ENCODE data around the gene PCSK5. TPM values are rescaled to one million over a fixed set of nuclear protein-coding genes. Genes with fewer than 3 reads are reported as not detected.

Gene PCSK5
- total and polyA plus RNA-seq, 2 experiments from 2014 or later = 59.1 to 71.7 TPM

DNA sequence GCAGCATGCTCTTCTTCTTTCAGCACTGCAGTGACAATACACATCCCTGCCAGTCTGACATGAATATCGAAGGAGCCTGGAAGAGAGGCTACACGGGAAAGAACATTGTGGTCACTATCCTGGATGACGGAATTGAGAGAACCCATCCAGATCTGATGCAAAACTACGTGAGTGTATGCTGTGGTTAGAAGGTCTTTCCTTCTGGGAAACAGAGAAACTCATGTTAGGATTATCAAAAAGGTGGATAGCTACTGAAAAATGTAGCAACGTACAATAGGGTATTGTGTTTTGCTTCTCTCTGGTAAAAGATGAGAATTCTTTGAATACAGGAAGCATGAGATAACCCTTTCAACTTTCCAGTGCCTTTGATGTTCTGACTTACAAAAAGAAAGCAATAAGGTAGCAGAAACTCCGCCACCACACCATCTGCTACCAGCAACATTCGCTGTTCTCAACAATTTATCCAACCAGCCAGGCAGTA is 133.3 kb downstream of the PCSK5 start:
- H3K9me3 ChIP-seq (ENCODE audit: low read depth) = no peaks in the 10 kb centered on the region
- H3K4me3 ChIP-seq = no peak overlapping the region
- peaks cover 40% of the 10 kb centered on the region for H3K79me2 ChIP-seq
- DNase-seq (ENCODE audit: low spot score) = no peak
- 65% methylated on average over 7 of the region's 7 CpGs for WGBS (ENCODE audit: low lambda C conversion rate, missing lambda C conversion rate)
- H3K27me3 ChIP-seq = no peaks in the 10 kb centered on the region
- peak overlapping the region; percentile 1 for H3K4me2 ChIP-seq
- H3K36me3 ChIP-seq (replicated peaks; ENCODE audit: insufficient read depth, low read depth) = no peaks in the 10 kb centered on the region
- TF ChIP-seq, protein P1, sequence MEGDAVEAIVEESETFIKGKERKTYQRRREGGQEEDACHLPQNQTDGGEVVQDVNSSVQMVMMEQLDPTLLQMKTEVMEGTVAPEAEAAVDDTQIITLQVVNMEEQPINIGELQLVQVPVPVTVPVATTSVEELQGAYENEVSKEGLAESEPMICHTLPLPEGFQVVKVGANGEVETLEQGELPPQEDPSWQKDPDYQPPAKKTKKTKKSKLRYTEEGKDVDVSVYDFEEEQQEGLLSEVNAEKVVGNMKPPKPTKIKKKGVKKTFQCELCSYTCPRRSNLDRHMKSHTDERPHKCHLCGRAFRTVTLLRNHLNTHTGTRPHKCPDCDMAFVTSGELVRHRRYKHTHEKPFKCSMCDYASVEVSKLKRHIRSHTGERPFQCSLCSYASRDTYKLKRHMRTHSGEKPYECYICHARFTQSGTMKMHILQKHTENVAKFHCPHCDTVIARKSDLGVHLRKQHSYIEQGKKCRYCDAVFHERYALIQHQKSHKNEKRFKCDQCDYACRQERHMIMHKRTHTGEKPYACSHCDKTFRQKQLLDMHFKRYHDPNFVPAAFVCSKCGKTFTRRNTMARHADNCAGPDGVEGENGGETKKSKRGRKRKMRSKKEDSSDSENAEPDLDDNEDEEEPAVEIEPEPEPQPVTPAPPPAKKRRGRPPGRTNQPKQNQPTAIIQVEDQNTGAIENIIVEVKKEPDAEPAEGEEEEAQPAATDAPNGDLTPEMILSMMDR (IDR thresholded peaks at IDR 0.05; ENCODE audit: poor library complexity) = no peak
- TF ChIP-seq EZH2 (IDR thresholded peaks at IDR 0.05; ENCODE audit: borderline replicate concordance) (no peak), EZH2phosphoT487 (IDR thresholded peaks at IDR 0.05; ENCODE audit: low read depth, severe bottlenecking, unreplicated experiment) (no peak)
- no peaks in the 10 kb centered on the region for H3K4me1 ChIP-seq (ENCODE audit: insufficient read depth)
- peak overlapping the region; percentile 20 for H3K27ac ChIP-seq
- H3K9me2 ChIP-seq (replicated peaks; ENCODE audit: insufficient read depth) = no peaks in the 10 kb centered on the region
- H2AFZ ChIP-seq = no peak overlapping the region
- no peaks in the 10 kb centered on the region for H4K20me1 ChIP-seq (ENCODE audit: insufficient read depth, poor library complexity, severe bottlenecking)

DNA sequence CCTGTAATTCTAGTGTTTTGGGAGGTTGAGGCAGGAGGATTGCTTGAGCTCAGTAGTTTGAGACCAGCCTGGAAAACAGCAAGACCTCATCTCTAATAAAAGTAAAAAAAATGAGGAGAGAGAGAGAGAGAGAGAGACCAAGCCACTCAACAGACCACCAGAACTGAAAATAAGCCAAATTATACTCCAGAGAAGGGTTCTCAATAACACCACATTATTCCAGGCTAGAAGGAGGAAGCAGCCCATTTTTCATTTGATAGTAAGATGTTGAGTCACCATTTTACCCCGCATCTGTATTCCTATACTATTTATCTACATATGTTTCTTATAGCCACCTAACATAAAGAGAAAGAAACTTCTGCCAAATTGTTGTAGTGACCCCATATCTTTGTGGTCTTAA is 134.8 kb downstream of the PCSK5 start:
- H3K36me3 ChIP-seq (replicated peaks; ENCODE audit: insufficient read depth, low read depth) = no peaks in the 10 kb centered on the region
- no peak for DNase-seq (ENCODE audit: low spot score)
- H3K79me2 ChIP-seq = peaks cover 30% of the 10 kb centered on the region
- H4K20me1 ChIP-seq (ENCODE audit: insufficient read depth, poor library complexity, severe bottlenecking) = no peaks in the 10 kb centered on the region
- H3K4me3 ChIP-seq = no peak overlapping the region
- 95% methylated on average over 1 of the region's 1 CpG for WGBS (ENCODE audit: low lambda C conversion rate, missing lambda C conversion rate)
- no peak for TF ChIP-seq EZH2phosphoT487 (IDR thresholded peaks at IDR 0.05; ENCODE audit: low read depth, severe bottlenecking, unreplicated experiment)
- TF ChIP-seq, protein P1 (IDR thresholded peaks at IDR 0.05; ENCODE audit: poor library complexity) = no peak
- no peak for TF ChIP-seq EZH2 (IDR thresholded peaks at IDR 0.05; ENCODE audit: borderline replicate concordance)
- no peak overlapping the region for H3K4me2 ChIP-seq
- no peaks in the 10 kb centered on the region for H3K9me2 ChIP-seq (replicated peaks; ENCODE audit: insufficient read depth)
- no peak overlapping the region for H2AFZ ChIP-seq
- no peaks in the 10 kb centered on the region for H3K27me3 ChIP-seq
- H3K27ac ChIP-seq = no peak overlapping the region
- no peaks in the 10 kb centered on the region for H3K4me1 ChIP-seq (ENCODE audit: insufficient read depth)
- no peaks in the 10 kb centered on the region for H3K9me3 ChIP-seq (ENCODE audit: low read depth)

DNA sequence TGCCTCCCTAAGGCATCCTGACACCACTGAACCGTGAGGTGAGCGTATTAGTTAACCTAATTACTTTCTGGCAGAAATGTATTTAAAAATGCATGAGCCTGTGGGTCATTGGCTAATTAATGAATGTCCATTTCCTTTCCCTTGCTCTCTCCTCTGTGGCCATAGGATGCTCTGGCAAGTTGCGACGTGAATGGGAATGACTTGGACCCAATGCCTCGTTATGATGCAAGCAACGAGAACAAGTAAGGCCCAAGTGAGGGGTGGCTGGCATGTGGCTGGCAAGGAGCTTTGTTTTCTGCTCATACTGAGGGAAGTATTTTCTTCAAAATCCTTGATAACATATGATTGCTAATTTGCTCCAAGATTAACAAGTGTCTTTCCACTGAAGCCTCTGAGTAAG is 136.3 kb downstream of the PCSK5 start:
- H3K4me1 ChIP-seq (ENCODE audit: insufficient read depth) = no peaks in the 10 kb centered on the region
- no peaks in the 10 kb centered on the region for H3K36me3 ChIP-seq (replicated peaks; ENCODE audit: insufficient read depth, low read depth)
- no peaks in the 10 kb centered on the region for H4K20me1 ChIP-seq (ENCODE audit: insufficient read depth, poor library complexity, severe bottlenecking)
- 98% methylated on average over 6 of the region's 6 CpGs for WGBS (ENCODE audit: low lambda C conversion rate, missing lambda C conversion rate)
- no peak overlapping the region for H2AFZ ChIP-seq
- DNase-seq (ENCODE audit: low spot score) = no peak
- H3K9me3 ChIP-seq (ENCODE audit: low read depth) = no peaks in the 10 kb centered on the region
- H3K27me3 ChIP-seq = no peaks in the 10 kb centered on the region
- no peak overlapping the region for H3K4me2 ChIP-seq
- H3K4me3 ChIP-seq = no peak overlapping the region
- H3K27ac ChIP-seq = no peak overlapping the region
- H3K9me2 ChIP-seq (replicated peaks; ENCODE audit: insufficient read depth) = no peaks in the 10 kb centered on the region
- peaks cover 15% of the 10 kb centered on the region for H3K79me2 ChIP-seq
- TF ChIP-seq EZH2phosphoT487 (IDR thresholded peaks at IDR 0.05; ENCODE audit: low read depth, severe bottlenecking, unreplicated experiment) (no peak), EZH2 (IDR thresholded peaks at IDR 0.05; ENCODE audit: borderline replicate concordance) (no peak)
- TF ChIP-seq, protein P1 (IDR thresholded peaks at IDR 0.05; ENCODE audit: poor library complexity) = no peak

DNA sequence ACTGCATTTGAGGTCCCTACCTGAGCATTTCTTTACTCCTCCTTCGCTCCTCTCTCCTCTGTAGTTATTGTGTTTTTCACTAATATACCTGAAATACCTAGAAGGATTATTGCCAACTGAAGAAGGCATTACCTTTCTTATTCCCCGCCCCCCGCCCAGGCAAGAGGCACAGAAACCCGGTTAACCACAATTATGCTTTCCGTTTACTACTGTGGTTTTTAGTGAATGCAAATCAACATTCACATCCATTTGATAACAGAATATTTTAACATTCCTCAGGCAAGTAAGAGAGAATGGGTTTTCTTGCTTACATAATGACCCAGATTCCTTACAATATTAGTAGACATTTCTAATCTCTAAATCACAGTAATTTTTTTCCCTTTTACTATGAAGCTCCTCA is 136.9 kb downstream of the PCSK5 start:
- 87% methylated on average over 5 of the region's 5 CpGs for WGBS (ENCODE audit: low lambda C conversion rate, missing lambda C conversion rate)
- Histone ChIP-seq H2AFZ (no peak overlapping the region), H4K20me1 (ENCODE audit: insufficient read depth, poor library complexity, severe bottlenecking) (no peaks in the 10 kb centered on the region), H3K4me3 (no peak overlapping the region), H3K4me2 (no peak overlapping the region), H3K27ac (no peak overlapping the region), H3K4me1 (ENCODE audit: insufficient read depth) (no peaks in the 10 kb centered on the region), H3K79me2 (peaks cover 9% of the 10 kb centered on the region), H3K36me3 (replicated peaks; ENCODE audit: insufficient read depth, low read depth) (no peaks in the 10 kb centered on the region), H3K9me3 (ENCODE audit: low read depth) (no peaks in the 10 kb centered on the region), H3K27me3 (no peaks in the 10 kb centered on the region), H3K9me2 (replicated peaks; ENCODE audit: insufficient read depth) (no peaks in the 10 kb centered on the region)
- TF ChIP-seq, protein P1 (IDR thresholded peaks at IDR 0.05; ENCODE audit: poor library complexity) = no peak
- no peak for TF ChIP-seq EZH2phosphoT487 (IDR thresholded peaks at IDR 0.05; ENCODE audit: low read depth, severe bottlenecking, unreplicated experiment)
- TF ChIP-seq EZH2 (IDR thresholded peaks at IDR 0.05; ENCODE audit: borderline replicate concordance) = no peak
- DNase-seq (ENCODE audit: low spot score) = no peak
